ENCODE data around the gene SOX14. TPM values are rescaled to one million over a fixed set of nuclear protein-coding genes. Genes with fewer than 3 reads are reported as not detected.

The SOX14 gene
- total RNA-seq: not detected
- long read RNA-seq, donor 1: 0 reads
- long read RNA-seq, donor 2: 0 reads

DNA sequence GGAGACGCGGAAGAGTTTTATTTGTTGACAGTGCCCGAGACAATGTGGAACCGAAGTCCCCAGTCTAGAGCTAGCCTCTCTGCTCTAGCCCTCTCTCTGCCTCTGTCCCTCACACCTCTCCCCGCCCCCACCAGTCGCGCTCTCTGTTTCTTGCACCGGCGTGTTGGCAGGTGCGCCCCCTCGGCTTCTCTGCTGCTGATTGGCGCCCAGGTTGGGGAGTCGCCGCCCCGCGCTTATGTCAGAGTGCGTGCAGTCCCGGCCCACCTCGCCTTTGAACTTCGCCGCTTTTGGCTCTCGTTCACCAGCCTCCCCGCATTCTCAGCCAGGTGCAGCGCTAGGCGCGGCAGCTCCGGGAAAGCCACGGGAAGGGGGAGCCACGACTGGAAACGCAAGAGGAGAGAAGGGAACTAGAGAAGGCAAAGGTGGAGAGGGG, at the start of gene SOX14:
TSS of gene SOX14 (plus strand) at position 315 of the 433 bp plus-strand sequence. CDS start 470 bp downstream, outside the sequence.
- TF ChIP-seq, protein P1, sequence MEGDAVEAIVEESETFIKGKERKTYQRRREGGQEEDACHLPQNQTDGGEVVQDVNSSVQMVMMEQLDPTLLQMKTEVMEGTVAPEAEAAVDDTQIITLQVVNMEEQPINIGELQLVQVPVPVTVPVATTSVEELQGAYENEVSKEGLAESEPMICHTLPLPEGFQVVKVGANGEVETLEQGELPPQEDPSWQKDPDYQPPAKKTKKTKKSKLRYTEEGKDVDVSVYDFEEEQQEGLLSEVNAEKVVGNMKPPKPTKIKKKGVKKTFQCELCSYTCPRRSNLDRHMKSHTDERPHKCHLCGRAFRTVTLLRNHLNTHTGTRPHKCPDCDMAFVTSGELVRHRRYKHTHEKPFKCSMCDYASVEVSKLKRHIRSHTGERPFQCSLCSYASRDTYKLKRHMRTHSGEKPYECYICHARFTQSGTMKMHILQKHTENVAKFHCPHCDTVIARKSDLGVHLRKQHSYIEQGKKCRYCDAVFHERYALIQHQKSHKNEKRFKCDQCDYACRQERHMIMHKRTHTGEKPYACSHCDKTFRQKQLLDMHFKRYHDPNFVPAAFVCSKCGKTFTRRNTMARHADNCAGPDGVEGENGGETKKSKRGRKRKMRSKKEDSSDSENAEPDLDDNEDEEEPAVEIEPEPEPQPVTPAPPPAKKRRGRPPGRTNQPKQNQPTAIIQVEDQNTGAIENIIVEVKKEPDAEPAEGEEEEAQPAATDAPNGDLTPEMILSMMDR (IDR thresholded peaks at IDR 0.05): no peak
- DNase-seq (peak; percentile 50 to 59 (median 53)), ATAC-seq (peak; percentile 62)
- Histone ChIP-seq H3K36me3 (ENCODE audit: low read depth) (no peaks in the 10 kb centered on the region), H3K4me1 (ENCODE audit: low read depth) (peaks cover 4% of the 10 kb centered on the region), H3K9me3 (no peaks in the 10 kb centered on the region), H3K4me3 (no peak within 1 kb of the TSS)
- intact Hi-C loops (cut with DNase I, micrococcal nuclease): no loop called here

DNA sequence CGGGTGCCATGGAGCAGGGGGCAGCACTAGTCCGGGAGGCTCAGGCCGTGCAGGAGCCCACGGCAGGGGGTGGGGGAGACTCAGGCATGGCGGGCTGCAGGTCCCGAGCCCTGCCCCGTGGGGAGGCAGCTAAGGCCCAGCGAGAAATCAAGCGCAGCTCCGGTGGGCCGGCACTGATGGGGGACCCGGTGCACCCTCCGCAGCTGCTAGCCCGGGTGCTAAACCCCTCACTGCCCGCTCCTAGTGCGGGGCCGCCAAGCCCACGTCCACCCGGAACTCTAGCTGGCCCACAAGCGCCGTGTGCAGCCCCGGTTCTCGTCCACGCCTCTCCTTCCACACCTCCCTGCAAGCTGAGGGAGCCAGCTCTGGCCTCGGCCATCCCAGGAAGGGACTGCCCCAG, 49.6 kb upstream of the SOX14 start:
- DNase-seq: no peak
- H3K36me3 ChIP-seq (ENCODE audit: low read depth): no peaks in the 10 kb centered on the region
- H3K4me1 ChIP-seq (ENCODE audit: low read depth): no peaks in the 10 kb centered on the region
- TF ChIP-seq, protein P1 (IDR thresholded peaks at IDR 0.05): no peak
- no peak overlapping the region for H3K4me3 ChIP-seq
- intact Hi-C loops (cut with DNase I, micrococcal nuclease): no loop called here
- no peaks in the 10 kb centered on the region for H3K9me3 ChIP-seq
- no peak for ATAC-seq

DNA sequence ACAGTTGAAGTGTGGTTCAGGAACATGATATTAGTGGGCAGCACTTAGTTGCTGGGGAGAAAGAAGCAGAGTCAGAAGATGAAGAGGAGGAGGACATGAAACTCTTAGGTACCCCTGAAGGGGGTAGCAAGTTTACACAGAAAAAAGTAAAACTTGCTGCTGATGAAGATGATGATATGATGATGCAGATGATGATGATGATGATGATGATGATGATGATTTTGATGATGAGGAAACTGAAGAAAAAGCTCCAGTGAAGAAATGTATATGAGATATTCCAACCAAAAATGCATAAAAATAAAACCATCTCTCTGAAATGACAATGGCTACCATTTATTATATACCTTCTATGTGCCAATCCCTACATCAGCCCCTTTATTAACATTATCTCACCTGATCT, 39.9 kb upstream of the SOX14 start:
- intact Hi-C loops (cut with DNase I, micrococcal nuclease): no loop called here
- Histone ChIP-seq H3K4me1 (ENCODE audit: low read depth) (no peaks in the 10 kb centered on the region), H3K4me3 (no peak overlapping the region), H3K9me3 (no peaks in the 10 kb centered on the region), H3K36me3 (ENCODE audit: low read depth) (no peaks in the 10 kb centered on the region)
- ATAC-seq (no peak), DNase-seq (no peak)
- TF ChIP-seq, protein P1 (IDR thresholded peaks at IDR 0.05): no peak

DNA sequence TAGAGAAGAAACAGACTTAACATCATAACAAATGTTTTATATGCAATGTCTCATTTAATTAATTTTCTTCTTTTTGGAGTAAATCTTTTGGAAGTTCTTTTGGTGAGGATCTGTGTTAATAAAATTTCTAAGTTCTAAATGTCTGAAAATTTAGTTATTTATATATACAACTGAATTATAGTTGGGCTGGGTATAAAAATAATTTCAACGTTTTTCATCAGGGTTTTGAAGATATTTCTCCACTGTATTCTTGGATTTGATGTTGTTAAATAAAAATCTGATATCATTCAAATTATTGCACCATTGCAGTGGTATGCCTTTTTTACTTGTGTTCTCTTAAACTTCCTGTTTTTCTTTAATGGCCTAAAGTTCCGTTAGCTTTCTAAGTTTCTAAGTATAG, 26.9 kb upstream of the SOX14 start:
- no peak for ATAC-seq
- DNase-seq: no peak
- H3K4me1 ChIP-seq (ENCODE audit: low read depth): no peaks in the 10 kb centered on the region
- no peak overlapping the region for H3K4me3 ChIP-seq
- peaks cover 23% of the 10 kb centered on the region for H3K9me3 ChIP-seq
- intact Hi-C loops (cut with DNase I, micrococcal nuclease): no loop called here
- H3K36me3 ChIP-seq (ENCODE audit: low read depth): no peaks in the 10 kb centered on the region
- TF ChIP-seq, protein P1 (IDR thresholded peaks at IDR 0.05): no peak

DNA sequence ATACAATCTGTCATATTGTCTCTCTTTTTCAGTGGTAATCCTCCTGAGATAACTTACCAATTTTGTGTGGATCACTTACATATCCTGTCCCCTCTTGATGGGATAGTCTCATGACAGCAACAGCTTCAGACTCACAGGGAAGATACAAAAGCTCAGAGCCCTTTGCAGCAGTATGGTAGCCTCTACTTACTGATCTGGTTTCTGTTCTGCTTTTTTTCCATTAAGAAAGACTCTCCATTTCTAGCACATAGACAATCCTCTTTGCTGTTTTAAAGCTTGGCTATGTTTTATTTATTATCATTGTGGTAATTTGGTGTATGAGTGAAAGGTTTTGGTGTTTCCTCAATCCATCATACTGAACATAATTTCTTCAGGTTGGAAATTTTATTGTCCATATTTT, 25.4 kb upstream of the SOX14 start:
- ATAC-seq (no peak), DNase-seq (no peak)
- peaks cover 23% of the 10 kb centered on the region for H3K9me3 ChIP-seq
- TF ChIP-seq, protein P1 (IDR thresholded peaks at IDR 0.05): no peak
- intact Hi-C loops (cut with DNase I, micrococcal nuclease): no loop called here
- no peak overlapping the region for H3K4me3 ChIP-seq
- no peaks in the 10 kb centered on the region for H3K36me3 ChIP-seq (ENCODE audit: low read depth)
- no peaks in the 10 kb centered on the region for H3K4me1 ChIP-seq (ENCODE audit: low read depth)

DNA sequence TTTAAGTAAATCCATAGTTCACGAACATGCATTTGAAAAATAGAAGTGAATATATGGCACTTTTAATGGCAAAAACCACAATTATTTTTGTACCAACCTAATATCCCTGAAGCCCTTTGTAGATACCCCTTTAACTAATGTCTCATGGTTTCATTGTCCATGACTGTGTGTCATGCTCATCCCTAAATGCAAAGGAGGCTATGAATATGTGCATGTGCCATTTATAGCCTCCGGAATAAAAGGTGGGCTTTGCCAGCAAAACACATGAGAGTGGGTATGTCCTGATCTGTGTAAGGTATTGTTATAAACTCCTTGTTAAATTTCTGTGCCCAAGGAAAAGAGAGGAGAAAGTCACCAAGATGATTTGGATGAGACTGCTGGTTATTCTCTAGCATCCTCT, 20.5 kb upstream of the SOX14 start:
- DNase-seq (no peak), ATAC-seq (no peak)
- H3K4me1 ChIP-seq (ENCODE audit: low read depth): no peaks in the 10 kb centered on the region
- no peak overlapping the region for H3K4me3 ChIP-seq
- no peaks in the 10 kb centered on the region for H3K9me3 ChIP-seq
- TF ChIP-seq, protein P1 (IDR thresholded peaks at IDR 0.05): no peak
- H3K36me3 ChIP-seq (ENCODE audit: low read depth): no peaks in the 10 kb centered on the region
- intact Hi-C loops (cut with DNase I, micrococcal nuclease): no loop called here
